Bronchial epithelial cell (primary cell): ENCODE measurements around the gene OMA1. TPM values are rescaled to one million over a fixed set of nuclear protein-coding genes. Genes with fewer than 3 reads are reported as not detected.

Source experiments
- DNase-seq: peaks from one replicate; pipeline ENCODE4 v3.0.0-alpha.2; 2010; ENCODE audit warnings: low read depth
- FAIRE-seq: peaks from 2 replicates; lab custom pipeline; 2011; peaks lifted over from hg19 to GRCh38; lab: Jason Lieb, UNC
- H3K27me3 ChIP-seq: 2 replicates; pipeline ENCODE4 v1.5.1; 2011; ENCODE audit warnings: low read length; ENCODE audit not compliant: control insufficient read depth, insufficient read depth
- H3K36me3 ChIP-seq: 2 replicates; pipeline ENCODE4 v1.5.1; 2011; ENCODE audit warnings: low read length; ENCODE audit not compliant: control insufficient read depth, insufficient read depth
- H3K4me3 ChIP-seq: 2 replicates; pipeline ENCODE4 v1.5.1; 2011; ENCODE audit warnings: mild to moderate bottlenecking, low read depth, low read length, control low read depth
- total RNA-seq: library from RNA; depleted of rRNA; stranded (reverse); fragments of >200 nt; gene quantifications from 2 replicates; pipeline ENCODE4 v1.2.1, GENCODE V29; 2014
- TF ChIP-seq, protein P1 (sequence below): IDR thresholded peaks from 2 replicates; pipeline ENCODE4 v1.5.1; 2011; ENCODE audit warnings: mild to moderate bottlenecking, moderate library complexity, low read length, control low read depth, inconsistent platforms; ENCODE audit not compliant: insufficient read depth, severe bottlenecking

Gene OMA1
- total RNA-seq, 1 donor from 2014 or later = 21.6 TPM

DNA sequence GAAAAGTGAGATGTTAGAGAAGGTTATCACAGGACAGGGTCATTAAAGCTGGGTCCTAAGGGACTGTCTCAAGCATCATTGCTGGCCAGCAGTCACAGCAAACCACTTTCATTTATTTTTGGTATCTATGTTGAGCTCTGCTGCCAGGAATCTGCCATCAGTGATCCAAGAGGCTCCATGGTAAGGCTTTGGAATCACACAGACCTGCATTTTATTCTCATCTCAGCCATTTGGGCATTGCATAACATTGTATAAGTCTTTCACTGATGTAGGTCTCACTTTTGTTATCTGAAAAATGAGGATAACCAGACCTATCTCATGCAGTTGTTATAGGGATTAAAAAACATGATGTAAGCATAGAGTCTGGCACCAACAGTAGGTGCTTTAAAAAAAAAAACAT is 77.5 kb downstream of the OMA1 start:
- DNase-seq (no peak), FAIRE-seq (no peak)

DNA sequence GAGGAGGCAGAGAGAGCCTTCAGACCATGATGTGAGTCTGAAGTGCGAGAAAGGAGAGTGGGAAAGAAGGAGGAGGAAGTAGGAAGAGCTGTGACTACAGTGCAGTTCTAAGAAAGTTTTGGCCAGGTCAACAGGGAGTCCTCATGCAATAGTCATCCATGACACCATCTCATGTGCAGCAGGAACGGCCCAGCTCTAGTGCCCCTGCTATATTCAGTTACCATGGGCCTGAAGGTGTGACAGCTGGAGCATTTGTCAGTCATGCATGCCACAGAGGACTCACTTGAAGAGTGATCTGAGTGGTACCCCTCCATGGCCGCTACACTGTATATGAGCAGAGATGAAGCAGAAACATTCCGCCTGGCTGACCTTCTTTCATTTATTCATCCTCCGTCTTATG is 77.9 kb downstream of the OMA1 start:
- no peaks in the 10 kb centered on the region for H3K36me3 ChIP-seq
- DNase-seq = no peak
- TF ChIP-seq, protein P1, sequence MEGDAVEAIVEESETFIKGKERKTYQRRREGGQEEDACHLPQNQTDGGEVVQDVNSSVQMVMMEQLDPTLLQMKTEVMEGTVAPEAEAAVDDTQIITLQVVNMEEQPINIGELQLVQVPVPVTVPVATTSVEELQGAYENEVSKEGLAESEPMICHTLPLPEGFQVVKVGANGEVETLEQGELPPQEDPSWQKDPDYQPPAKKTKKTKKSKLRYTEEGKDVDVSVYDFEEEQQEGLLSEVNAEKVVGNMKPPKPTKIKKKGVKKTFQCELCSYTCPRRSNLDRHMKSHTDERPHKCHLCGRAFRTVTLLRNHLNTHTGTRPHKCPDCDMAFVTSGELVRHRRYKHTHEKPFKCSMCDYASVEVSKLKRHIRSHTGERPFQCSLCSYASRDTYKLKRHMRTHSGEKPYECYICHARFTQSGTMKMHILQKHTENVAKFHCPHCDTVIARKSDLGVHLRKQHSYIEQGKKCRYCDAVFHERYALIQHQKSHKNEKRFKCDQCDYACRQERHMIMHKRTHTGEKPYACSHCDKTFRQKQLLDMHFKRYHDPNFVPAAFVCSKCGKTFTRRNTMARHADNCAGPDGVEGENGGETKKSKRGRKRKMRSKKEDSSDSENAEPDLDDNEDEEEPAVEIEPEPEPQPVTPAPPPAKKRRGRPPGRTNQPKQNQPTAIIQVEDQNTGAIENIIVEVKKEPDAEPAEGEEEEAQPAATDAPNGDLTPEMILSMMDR = no peak
- H3K4me3 ChIP-seq = no peak overlapping the region
- H3K27me3 ChIP-seq = no peaks in the 10 kb centered on the region
- FAIRE-seq = peak; percentile 93

More for the DNA sequence above, 77.5 kb downstream of the OMA1 start:
- H3K36me3 ChIP-seq = no peaks in the 10 kb centered on the region
- no peak overlapping the region for H3K4me3 ChIP-seq
- H3K27me3 ChIP-seq = no peaks in the 10 kb centered on the region
- TF ChIP-seq, protein P1 = no peak

DNA sequence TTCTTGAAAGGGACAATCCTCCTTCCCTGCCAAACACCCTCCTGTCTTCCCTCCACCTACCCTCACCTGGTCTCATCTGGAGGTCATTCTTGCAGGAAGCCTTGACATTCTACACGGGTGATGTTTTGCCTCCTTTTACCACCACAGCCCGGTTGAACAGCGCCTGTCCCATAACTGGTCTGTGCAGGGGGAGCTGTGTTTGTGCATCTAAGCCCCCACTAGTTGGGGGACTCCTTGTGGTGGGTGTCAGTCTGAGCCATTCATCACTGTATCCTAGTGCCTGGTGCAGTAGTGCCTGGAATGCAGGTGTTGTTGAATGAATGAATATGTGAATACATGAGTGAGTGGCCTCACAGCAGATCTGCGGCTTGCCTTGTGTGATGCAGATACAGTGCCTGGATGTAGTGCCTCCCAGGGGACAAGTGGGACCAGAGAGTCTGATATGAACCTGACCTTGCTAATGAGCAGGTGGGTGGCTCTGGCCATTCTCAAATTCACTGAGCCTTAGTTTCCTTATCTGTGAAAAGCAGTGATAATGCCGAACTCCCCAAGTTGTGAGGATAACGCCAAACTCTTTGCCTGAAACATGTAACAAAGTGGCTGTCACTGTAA is 79.8 kb downstream of the OMA1 start:
- Histone ChIP-seq H3K4me3 (no peak overlapping the region), H3K36me3 (no peaks in the 10 kb centered on the region), H3K27me3 (no peaks in the 10 kb centered on the region)
- TF ChIP-seq, protein P1 = no peak
- DNase-seq = no peak
- FAIRE-seq = no peak

DNA sequence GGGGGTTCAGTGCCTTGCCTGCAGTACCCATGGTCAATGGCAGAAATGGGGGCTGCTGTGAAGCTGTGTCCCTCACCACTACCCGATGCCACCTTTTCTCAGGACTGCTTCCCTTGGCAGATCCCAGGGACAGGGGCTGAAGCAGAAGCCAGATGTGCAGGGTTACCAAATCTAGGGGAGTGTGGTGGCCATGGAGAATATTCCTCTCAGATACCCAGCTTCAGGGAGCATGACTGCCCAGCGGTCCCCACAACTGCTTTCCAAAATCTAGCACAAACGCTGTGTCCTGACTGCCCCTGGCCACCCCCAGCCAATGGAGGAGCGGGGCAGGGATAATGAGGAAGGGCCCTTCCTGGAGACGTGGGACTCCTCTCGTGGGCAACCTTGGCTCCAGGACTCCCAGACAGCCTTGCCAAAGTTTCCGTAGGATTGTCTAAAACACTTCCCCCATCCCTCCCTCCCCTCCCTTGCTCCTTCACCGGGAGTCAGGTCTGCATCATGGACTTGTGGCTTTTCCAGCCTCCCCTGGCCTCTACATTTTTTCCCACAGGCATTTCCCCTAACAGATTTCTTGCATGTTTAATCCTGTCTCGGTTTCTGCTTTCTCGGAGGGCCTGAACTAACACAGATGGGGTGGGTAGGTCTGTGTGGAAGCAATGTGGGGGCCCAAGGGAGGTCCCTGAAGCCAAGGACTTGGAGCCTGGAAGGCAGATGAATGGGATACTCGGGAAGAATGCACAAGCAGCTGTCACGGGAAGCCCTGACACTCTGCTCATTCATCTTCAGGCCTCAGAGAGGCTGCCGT is 80.5 kb downstream of the OMA1 start:
- no peaks in the 10 kb centered on the region for H3K27me3 ChIP-seq
- H3K36me3 ChIP-seq = no peaks in the 10 kb centered on the region
- H3K4me3 ChIP-seq = no peak overlapping the region
- DNase-seq = peak; percentile 56
- FAIRE-seq = no peak
- TF ChIP-seq, protein P1 = no peak

DNA sequence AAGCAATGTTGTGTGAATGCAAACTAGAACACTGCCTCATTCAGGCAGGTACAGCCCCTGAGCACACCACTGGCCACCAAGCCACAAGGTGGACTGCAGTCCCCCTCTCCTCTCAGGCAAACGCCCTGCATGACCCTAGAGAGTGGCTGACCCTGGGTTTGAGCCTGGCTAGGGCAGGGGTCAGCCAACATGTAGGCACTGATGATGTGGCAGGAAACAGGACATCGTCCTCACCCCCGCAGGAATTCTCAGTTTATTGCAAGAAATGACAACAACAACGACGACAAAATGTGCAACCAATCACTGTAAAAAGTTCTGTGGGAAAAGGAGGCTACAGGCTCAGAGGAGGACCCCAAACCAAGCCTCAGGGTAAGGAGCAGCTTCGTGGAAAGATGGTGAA is 81.3 kb downstream of the OMA1 start:
- no peak overlapping the region for H3K4me3 ChIP-seq
- TF ChIP-seq, protein P1 = no peak
- no peaks in the 10 kb centered on the region for H3K36me3 ChIP-seq
- H3K27me3 ChIP-seq = no peaks in the 10 kb centered on the region
- DNase-seq = no peak
- FAIRE-seq = no peak
